ENCODE data around the gene ISG20L2.
"Not testable (repeated sequence)": the region's sequence is repeated elsewhere in the genome, so short reads cannot be mapped to it uniquely, and the experiment has no call there.

Gene ISG20L2

GRCh38 chr1:156728599-156729462 lies at the start of gene ISG20L2:
TSS of gene ISG20L2 (minus strand) at chr1:156728766. CDS start at chr1:156727652, 1,114 bp downstream.
- peak; percentile 98 for DNase-seq

- DNase-seq, result no peak
Observed at GRCh38 chr1:156777573-156777972, 49.0 kb upstream of the ISG20L2 start.

GRCh38 chr1:156776942-156777341 lies 48.4 kb upstream of the ISG20L2 start:
- no peak for DNase-seq

- DNase-seq, result peak; percentile 16
Observed at GRCh38 chr1:156775799-156776198, 47.2 kb upstream of the ISG20L2 start.

- DNase-seq, result no peak
Observed at GRCh38 chr1:156773607-156774006, 45.0 kb upstream of the ISG20L2 start.

- DNase-seq, result no peak
Observed at GRCh38 chr1:156772728-156773497, 44.3 kb upstream of the ISG20L2 start.

- DNase-seq, result no peak
Observed at GRCh38 chr1:156772222-156772621, 43.7 kb upstream of the ISG20L2 start.

GRCh38 chr1:156768610-156769295 lies 40.2 kb upstream of the ISG20L2 start:
- DNase-seq, result no peak

- peak; percentile 26 for DNase-seq
Observed at GRCh38 chr1:156767879-156768604, 39.5 kb upstream of the ISG20L2 start.

GRCh38 chr1:156767101-156767878 lies 38.7 kb upstream of the ISG20L2 start, which contains the start of gene PRCC:
TSS of gene PRCC (plus strand) at chr1:156767535. CDS start at chr1:156767772, 237 bp downstream.
- peak; percentile 99 for DNase-seq

GRCh38 chr1:156766298-156767100 lies 37.9 kb upstream of the ISG20L2 start:
- DNase-seq, result no peak

GRCh38 chr1:156765666-156766065 lies 37.1 kb upstream of the ISG20L2 start:
- no peak for DNase-seq

- DNase-seq, result not testable (repeated sequence)
Observed at GRCh38 chr1:156765136-156765535, 36.6 kb upstream of the ISG20L2 start.

- no peak for DNase-seq
Observed at GRCh38 chr1:156760796-156761104, 32.2 kb upstream of the ISG20L2 start.

- no peak for DNase-seq
Observed at GRCh38 chr1:156760092-156760795, 31.7 kb upstream of the ISG20L2 start.

- DNase-seq, result not testable (repeated sequence)
Observed at GRCh38 chr1:156757572-156758253, 29.1 kb upstream of the ISG20L2 start.

GRCh38 chr1:156756355-156756754 lies 27.8 kb upstream of the ISG20L2 start:
- no peak for DNase-seq

GRCh38 chr1:156755527-156755950 lies 27.0 kb upstream of the ISG20L2 start:
- no peak for DNase-seq

- DNase-seq, result no peak
Observed at GRCh38 chr1:156754219-156754618, 25.7 kb upstream of the ISG20L2 start.

All from stimulated activated CD4-positive, alpha-beta T cell treated with anti-CD3 and anti-CD28 coated beads, Interleukin-1b, Interleukin-23, amount 100 ng/mL, for 48 hours (primary cell).